IMR-90 (cell line): Measurements from ENCODE around the gene MRPL40.

ENCODE experiments used
- CTCF ChIP-seq: conservative IDR thresholded peaks from 2 replicates; pipeline ENCODE4 v1.5.1; 2012; ENCODE audit warnings: mild to moderate bottlenecking, low read depth, low read length, improper control_type of control experiment
- POLR2A ChIP-seq: IDR thresholded peaks from 2 replicates; pipeline ENCODE4 v1.6.1; 2012; ENCODE audit warnings: mild to moderate bottlenecking, low read depth, low read length
- SMC3 ChIP-seq: fragments of 150-350 bp; IDR thresholded peaks from 2 replicates; pipeline ENCODE4 v1.6.1; 2016; ENCODE audit warnings: low read depth, mild to moderate bottlenecking, antibody characterized with exemption, low read length, moderate library complexity

- no peak for TF ChIP-seq POLR2A
- TF ChIP-seq CTCF: no peak
- no peak for TF ChIP-seq SMC3
Observed at GRCh38 chr22:19480789-19481188, 48.4 kb downstream of the MRPL40 start.
